Omental fat pad (tissue), 4 donors: ENCODE measurements around the gene CSNK2A2. TPM values are rescaled to one million over a fixed set of nuclear protein-coding genes. Genes with fewer than 3 reads are reported as not detected.

Experiments
- ATAC-seq: fragments of 150-250 bp; one replicate; pipeline ENCODE4 v1.9.1; 2016; ENCODE audit warnings: mild to moderate bottlenecking, moderate library complexity; ENCODE audit not compliant: low FRiP score
- DNase-seq: peaks from one replicate; pipeline ENCODE4 v3.0.0-alpha.2; 2019; ENCODE audit warnings: low spot score
- CTCF ChIP-seq, 3 donors: fragments of 450-650 bp; IDR thresholded peaks; one replicate each; pipeline ENCODE4 v1.5.1; 2016 to 2017; ENCODE audit warnings: antibody characterized with exemption in 3 of 3, mild to moderate bottlenecking in 3 of 3, moderate library complexity in 2 of 3
- total RNA-seq, 4 donors: library from RNA; depleted of rRNA; stranded (reverse); fragments of >200 nt; gene quantifications; one replicate each; pipeline ENCODE4 v1.1.0, GENCODE V29; 2016

Gene CSNK2A2
- total RNA-seq, 4 donors from 2014 or later, result 34.4 to 48.8 (median 37.8) TPM

- TF ChIP-seq CTCF (IDR thresholded peaks at IDR 0.05), result no peak
- no peak for ATAC-seq
- no peak for DNase-seq
Observed at GRCh38 chr16:58128711-58129096, 69.2 kb downstream of the CSNK2A2 start.

- DNase-seq, result no peak
- no peak for TF ChIP-seq CTCF (IDR thresholded peaks at IDR 0.05)
- ATAC-seq, result no peak
Observed at GRCh38 chr16:58128181-58128631, 69.7 kb downstream of the CSNK2A2 start.

GRCh38 chr16:58127634-58128033 is 70.3 kb downstream of the CSNK2A2 start:
- TF ChIP-seq CTCF (IDR thresholded peaks at IDR 0.05), result no peak
- DNase-seq (no peak), ATAC-seq (no peak)

- no peak for TF ChIP-seq CTCF (IDR thresholded peaks at IDR 0.05)
- ATAC-seq, result peak; percentile 16
- no peak for DNase-seq
Observed at GRCh38 chr16:58127033-58127556, 70.8 kb downstream of the CSNK2A2 start.

GRCh38 chr16:58126451-58126961 is 71.4 kb downstream of the CSNK2A2 start:
- DNase-seq (no peak), ATAC-seq (no peak)
- TF ChIP-seq CTCF (IDR thresholded peaks at IDR 0.05), result no peak

- no peak for ATAC-seq
- no peak for TF ChIP-seq CTCF (IDR thresholded peaks at IDR 0.05)
Observed at GRCh38 chr16:58125781-58126335, 72.0 kb downstream of the CSNK2A2 start.

GRCh38 chr16:58125041-58125440 is 72.9 kb downstream of the CSNK2A2 start:
- TF ChIP-seq CTCF (IDR thresholded peaks at IDR 0.05), result no peak
- ATAC-seq, result no peak
- DNase-seq, result no peak

More at GRCh38 chr16:58125781-58126335, 72.0 kb downstream of the CSNK2A2 start:
- no peak for DNase-seq
